ENCODE data around the gene SLC4A11.

DNA sequence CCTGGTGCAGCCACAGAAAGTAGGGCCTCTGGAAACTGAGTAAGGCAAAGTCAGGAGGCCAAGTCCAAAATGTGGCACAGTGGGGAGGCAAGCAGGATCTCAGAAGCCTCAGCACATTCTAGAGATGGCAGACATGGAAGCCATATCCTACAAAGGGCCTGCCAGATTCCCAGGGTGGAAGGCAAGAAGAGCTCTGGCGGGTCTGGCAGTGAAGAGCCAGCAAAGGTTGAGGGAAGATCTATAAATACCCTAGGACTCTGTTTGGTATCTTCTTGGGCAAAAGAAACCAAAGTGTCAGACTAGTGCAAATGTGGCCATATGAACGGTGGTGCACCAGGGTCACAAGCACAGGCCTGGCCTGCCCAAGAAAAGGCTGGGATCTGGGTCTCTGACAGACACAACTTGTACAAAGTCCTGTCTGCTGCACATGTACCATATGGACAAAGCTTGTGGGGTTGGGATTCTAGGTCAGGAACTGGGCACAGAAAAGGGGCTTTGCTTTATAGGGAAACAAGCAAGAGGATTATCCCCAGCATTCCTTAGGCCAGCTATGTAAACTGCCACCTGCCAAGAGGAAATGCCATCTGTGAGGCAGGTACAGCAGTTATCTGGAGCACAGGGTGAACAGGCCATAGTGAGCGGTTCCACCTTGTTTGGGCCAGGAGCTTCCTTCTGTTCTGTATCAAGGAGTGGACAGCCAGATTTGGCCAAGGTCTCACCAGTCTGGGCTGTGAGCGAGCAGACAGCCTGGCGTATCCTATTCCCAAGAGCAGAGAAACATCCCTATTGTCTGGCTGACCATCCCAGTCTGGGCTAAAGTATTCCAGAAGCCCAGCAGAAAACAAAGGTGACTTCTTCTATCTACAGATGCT lies 36.3 kb upstream of the SLC4A11 start:
- TF ChIP-seq, protein P1, sequence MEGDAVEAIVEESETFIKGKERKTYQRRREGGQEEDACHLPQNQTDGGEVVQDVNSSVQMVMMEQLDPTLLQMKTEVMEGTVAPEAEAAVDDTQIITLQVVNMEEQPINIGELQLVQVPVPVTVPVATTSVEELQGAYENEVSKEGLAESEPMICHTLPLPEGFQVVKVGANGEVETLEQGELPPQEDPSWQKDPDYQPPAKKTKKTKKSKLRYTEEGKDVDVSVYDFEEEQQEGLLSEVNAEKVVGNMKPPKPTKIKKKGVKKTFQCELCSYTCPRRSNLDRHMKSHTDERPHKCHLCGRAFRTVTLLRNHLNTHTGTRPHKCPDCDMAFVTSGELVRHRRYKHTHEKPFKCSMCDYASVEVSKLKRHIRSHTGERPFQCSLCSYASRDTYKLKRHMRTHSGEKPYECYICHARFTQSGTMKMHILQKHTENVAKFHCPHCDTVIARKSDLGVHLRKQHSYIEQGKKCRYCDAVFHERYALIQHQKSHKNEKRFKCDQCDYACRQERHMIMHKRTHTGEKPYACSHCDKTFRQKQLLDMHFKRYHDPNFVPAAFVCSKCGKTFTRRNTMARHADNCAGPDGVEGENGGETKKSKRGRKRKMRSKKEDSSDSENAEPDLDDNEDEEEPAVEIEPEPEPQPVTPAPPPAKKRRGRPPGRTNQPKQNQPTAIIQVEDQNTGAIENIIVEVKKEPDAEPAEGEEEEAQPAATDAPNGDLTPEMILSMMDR (conservative IDR thresholded peaks at IDR 0.05; ENCODE audit: low read depth in 2 of 2) = no peak
- TF ChIP-seq EZH2phosphoT487 (IDR thresholded peaks at IDR 0.05; ENCODE audit: unreplicated experiment) (no peak), EZH2 (IDR thresholded peaks at IDR 0.05; ENCODE audit: low read depth, unreplicated experiment) (no peak), CREB1 (CRISPR knock-in tag; IDR thresholded peaks at IDR 0.05; ENCODE audit: low read depth) (no peak)
- TF ChIP-seq, protein P2, sequence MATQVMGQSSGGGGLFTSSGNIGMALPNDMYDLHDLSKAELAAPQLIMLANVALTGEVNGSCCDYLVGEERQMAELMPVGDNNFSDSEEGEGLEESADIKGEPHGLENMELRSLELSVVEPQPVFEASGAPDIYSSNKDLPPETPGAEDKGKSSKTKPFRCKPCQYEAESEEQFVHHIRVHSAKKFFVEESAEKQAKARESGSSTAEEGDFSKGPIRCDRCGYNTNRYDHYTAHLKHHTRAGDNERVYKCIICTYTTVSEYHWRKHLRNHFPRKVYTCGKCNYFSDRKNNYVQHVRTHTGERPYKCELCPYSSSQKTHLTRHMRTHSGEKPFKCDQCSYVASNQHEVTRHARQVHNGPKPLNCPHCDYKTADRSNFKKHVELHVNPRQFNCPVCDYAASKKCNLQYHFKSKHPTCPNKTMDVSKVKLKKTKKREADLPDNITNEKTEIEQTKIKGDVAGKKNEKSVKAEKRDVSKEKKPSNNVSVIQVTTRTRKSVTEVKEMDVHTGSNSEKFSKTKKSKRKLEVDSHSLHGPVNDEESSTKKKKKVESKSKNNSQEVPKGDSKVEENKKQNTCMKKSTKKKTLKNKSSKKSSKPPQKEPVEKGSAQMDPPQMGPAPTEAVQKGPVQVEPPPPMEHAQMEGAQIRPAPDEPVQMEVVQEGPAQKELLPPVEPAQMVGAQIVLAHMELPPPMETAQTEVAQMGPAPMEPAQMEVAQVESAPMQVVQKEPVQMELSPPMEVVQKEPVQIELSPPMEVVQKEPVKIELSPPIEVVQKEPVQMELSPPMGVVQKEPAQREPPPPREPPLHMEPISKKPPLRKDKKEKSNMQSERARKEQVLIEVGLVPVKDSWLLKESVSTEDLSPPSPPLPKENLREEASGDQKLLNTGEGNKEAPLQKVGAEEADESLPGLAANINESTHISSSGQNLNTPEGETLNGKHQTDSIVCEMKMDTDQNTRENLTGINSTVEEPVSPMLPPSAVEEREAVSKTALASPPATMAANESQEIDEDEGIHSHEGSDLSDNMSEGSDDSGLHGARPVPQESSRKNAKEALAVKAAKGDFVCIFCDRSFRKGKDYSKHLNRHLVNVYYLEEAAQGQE (IDR thresholded peaks at IDR 0.05; ENCODE audit: unreplicated experiment) = no peak

Data from GM23338 (cell line).